Activated T-cell treated with anti-CD3 and anti-CD28 coated beads, Interleukin-2, amount 50 U/mL, for 48 hours (primary cell): ENCODE measurements around the gene MS4A3.
"Not testable (repeated sequence)": the region's sequence is repeated elsewhere in the genome, so short reads cannot be mapped to it uniquely, and the experiment has no call there.

ENCODE experiments used
- DNase-seq, 2 experiments: peaks; one replicate each; pipeline ENCODE4 v3.0.0-alpha.2; 2020

The MS4A3 gene

DNA sequence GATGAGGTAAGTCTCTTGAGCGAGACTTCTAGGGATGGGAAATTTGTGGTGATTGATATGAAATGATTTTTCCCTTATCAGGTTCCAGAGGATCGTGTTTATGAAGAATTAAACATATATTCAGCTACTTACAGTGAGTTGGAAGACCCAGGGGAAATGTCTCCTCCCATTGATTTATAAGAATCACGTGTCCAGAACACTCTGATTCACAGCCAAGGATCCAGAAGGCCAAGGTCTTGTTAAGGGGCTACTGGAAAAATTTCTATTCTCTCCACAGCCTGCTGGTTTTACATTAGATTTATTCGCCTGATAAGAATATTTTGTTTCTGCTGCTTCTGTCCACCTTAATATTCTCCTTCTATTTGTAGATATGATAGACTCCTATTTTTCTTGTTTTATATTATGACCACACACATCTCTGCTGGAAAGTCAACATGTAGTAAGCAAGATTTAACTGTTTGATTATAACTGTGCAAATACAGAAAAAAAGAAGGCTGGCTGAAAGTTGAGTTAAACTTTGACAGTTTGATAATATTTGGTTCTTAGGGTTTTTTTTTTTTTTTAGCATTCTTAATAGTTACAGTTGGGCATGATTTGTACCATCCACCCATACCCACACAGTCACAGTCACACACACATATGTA is 39.1 kb downstream of the MS4A3 start:
- no peak for DNase-seq

DNA sequence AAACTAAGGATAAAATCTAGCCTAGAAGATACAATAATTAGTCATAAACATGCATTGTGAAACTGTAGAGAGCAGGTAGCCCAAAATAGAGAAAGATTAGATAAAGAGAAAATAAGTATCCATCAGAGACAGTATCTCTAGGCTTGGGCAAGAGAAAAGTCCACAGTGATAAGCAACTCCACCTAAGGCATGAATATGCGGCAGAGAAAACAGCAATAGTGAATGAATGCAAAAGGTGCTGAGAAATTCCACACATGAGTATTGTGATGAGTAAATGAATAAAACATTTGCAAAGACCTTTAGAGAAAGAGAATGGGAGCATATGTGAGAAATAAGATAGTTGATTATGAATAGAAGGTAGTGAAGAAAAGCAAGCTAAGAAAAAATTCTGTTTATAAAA is 40.7 kb downstream of the MS4A3 start:
- no peak for DNase-seq

GRCh38 chr11:60098508-60098907 is 42.0 kb downstream of the MS4A3 start:
- DNase-seq, result no peak

DNA sequence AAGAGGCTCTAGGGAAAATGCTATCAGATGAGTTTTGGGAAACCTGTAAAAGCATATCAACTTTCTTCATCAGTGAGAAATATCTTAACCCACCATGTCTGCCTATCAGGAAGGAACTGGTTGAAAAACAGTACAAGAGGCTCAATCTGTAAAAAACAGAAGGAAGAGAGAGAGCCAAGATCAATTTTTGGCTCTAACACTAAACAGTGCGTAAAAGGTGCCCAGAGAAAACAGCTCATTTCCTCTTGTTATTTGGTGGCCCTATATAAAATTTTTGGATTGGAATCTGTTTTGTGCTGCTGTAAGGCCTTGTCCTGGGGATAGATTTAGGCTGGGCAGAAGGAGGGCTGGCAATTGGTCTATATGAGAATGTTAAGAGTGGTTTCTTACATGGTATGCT is 44.1 kb downstream of the MS4A3 start:
- no peak for DNase-seq

DNA sequence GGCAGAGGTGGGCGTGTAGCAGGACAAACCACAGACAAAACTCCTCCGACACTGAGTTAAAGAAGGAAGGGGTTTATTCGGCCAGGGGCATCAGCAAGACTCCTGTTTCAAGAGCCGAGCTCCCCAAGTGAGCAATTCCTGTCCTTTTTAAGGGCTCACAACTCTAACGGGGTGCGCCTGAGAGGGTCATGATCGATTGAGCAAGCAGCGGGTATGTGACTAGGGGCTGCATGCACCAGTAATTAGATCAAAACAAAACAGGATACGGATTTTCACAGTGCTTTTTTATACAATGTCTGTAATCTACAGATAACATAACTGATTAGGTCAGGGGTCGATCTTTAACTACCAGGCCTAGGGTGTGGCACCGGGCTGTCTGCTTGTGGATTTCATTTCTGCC is 44.9 kb downstream of the MS4A3 start:
- not testable (repeated sequence) for DNase-seq

DNA sequence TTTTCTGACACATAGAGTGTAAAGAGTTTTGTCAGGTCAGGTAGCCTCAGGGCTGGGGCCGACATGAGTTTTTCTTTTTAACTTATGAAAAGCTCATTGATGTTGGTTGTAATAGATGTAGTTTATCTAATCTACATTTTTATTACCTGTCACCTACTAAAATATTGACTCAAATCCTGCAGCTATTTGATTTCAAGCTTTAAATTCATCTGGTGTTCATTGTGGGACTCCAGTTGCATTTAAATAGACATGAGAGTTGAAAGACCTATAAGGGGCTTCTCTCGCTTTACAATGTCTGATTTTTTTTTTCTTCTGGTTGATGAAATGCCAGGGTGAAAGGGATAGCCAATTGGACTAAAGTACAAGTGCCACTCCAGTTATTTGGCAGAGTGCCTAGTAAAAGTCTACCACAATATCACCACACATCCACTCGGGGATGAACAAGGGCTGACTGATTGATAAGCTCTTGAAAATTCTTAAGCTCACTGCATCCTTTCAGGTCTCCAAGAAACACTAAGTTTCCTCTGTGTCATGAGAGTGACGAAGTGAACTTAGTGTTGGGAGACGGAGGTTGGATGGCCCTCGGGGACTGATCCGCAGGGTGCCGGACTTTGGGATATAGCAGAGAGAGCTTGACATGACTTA is 48.1 kb downstream of the MS4A3 start:
- DNase-seq, result not testable (repeated sequence)

- DNase-seq, result not testable (repeated sequence)
These were observed 52.2 kb downstream of the MS4A3 start for GRCh38 chr11:60108631-60109030.

- no peak for DNase-seq
These were observed 55.3 kb downstream of the MS4A3 start for GRCh38 chr11:60111793-60112192.

DNA sequence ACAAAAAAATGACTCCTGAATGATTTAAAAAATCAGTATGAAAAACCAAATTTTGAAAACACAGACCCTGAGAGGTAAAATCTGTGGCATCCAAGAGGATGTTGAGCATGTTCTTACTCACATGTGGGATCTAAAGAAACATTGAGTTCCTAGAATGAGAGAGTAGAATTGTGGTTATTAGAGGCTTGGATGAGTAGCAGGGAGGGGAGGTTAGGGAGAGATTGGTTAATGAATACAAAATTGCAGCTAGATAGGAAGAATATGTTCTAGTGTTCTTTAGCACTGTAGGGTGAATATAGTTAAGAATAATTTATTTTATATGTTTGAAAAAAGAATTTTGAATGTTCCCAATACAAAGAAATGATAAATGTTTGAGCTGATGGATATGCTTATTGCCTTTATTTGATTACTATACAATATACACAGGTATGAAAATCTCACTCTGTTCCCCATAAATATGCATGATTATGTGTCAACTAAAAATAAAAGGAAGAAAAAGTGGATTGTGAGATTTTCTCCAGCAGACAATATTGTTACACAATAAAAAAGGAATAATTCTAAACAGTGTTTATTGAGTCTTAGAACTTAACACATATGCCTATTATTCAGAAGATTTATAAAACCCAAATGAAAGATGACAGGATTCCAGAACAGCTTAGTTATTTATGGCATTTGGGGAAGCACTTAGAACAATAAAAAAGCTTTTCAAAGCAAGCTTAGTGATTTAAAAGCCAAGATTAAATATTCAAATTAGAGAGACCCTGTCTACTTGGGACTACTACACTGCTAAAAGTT is 60.7 kb downstream of the MS4A3 start:
- DNase-seq, result no peak

DNA sequence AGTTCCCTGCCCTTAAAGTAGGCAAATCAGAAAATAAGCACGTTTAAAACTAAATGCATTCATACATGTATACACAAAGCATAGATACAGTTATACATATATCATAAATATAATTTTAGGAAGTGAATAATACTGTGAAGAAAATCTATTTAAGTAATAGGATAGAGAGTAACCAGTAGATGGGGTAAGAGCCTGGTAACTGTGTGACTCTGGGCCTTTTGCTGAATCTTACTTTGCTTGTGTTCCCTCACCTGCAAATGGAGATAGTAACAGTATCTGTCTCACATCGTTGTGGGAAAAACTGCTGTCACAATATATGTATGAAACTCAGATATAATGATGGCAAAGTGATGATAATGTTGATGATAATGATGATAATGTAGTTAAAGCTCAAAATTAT is 61.9 kb downstream of the MS4A3 start:
- DNase-seq, result no peak

DNA sequence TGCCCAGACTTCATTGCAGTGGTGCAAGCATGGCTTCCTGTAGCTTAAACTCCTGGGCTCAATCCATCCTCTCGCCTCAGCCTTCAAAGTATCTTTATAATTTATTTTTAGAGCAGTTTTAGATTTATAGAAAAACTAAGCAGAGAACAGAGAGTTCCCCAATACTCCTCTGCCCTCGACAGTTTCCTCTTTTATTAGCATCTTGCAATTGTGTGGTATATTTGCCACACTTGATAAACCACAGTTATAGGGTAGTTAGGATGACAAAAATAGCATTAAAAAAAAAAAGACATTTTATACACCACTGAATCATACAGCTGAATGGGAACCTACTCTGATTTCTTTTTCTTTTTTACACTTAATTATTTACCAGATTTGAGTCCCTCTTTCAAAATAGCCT is 63.2 kb downstream of the MS4A3 start:
- no peak for DNase-seq
